AG10803 (cell line): ENCODE results near the gene PAX6.
"Not testable (repeated sequence)": the region's sequence is repeated elsewhere in the genome, so short reads cannot be mapped to it uniquely, and the experiment has no call there.

Experiments used
- DNase-seq: peaks from one replicate; pipeline ENCODE4 v3.0.0; 2010; ENCODE audit warnings: low read depth
- H3K4me3 ChIP-seq: 2 replicates; pipeline ENCODE4 v1.5.1; 2011; ENCODE audit warnings: mild to moderate bottlenecking, low read length, control low read depth
- TF ChIP-seq, protein P1 (sequence below): conservative IDR thresholded peaks from 2 replicates; pipeline ENCODE4 v1.5.1; 2011; ENCODE audit warnings: mild to moderate bottlenecking, low read length, control low read depth, inconsistent platforms

PAX6 gene

DNA sequence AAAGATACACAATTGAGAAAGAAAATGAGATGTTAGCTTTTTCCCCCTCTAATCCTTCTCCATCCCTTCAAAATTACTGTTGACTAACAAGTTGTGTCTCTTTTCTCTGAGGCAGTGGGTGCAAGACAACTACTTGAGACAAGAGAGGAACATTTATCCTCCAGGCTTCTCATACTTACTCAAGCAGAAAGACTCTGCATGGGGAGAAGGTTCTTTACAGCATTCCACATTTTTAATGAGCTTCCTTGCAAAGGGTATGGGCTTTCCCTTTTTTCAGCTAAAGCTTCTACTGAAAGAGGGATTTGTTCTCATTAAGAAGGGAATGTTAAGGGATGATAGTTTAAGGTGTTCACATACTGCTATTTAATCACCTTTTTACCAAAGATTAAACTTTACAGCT is 47.8 kb downstream of the PAX6 start:
- TF ChIP-seq, protein P1, sequence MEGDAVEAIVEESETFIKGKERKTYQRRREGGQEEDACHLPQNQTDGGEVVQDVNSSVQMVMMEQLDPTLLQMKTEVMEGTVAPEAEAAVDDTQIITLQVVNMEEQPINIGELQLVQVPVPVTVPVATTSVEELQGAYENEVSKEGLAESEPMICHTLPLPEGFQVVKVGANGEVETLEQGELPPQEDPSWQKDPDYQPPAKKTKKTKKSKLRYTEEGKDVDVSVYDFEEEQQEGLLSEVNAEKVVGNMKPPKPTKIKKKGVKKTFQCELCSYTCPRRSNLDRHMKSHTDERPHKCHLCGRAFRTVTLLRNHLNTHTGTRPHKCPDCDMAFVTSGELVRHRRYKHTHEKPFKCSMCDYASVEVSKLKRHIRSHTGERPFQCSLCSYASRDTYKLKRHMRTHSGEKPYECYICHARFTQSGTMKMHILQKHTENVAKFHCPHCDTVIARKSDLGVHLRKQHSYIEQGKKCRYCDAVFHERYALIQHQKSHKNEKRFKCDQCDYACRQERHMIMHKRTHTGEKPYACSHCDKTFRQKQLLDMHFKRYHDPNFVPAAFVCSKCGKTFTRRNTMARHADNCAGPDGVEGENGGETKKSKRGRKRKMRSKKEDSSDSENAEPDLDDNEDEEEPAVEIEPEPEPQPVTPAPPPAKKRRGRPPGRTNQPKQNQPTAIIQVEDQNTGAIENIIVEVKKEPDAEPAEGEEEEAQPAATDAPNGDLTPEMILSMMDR = no peak
- H3K4me3 ChIP-seq = no peak overlapping the region
- DNase-seq = no peak

DNA sequence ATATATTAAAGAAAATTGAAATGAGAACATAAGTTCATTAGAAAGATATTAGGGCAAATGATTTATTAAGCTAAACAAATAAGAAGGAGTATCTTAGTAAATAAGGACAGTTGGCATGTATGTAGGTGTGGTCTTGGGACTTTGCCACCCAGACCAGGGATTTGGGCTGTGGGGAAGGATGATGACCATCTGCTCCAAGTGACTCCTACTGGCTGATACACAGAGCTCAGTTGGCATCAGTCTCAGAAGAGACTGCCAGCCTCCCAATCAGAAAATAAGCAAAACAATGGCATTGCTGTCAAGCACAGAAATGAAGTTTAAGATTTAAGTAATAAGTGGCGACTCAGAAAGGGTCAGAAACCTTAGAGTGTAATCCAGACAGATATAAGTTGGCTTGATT is 49.5 kb downstream of the PAX6 start:
- TF ChIP-seq, protein P1 = no peak
- no peak for DNase-seq
- no peak overlapping the region for H3K4me3 ChIP-seq

GRCh38 chr11:31757260-31757835 is 53.8 kb downstream of the PAX6 start:
- TF ChIP-seq, protein P1 = no peak
- DNase-seq = peak; percentile 16
- no peak overlapping the region for H3K4me3 ChIP-seq

DNA sequence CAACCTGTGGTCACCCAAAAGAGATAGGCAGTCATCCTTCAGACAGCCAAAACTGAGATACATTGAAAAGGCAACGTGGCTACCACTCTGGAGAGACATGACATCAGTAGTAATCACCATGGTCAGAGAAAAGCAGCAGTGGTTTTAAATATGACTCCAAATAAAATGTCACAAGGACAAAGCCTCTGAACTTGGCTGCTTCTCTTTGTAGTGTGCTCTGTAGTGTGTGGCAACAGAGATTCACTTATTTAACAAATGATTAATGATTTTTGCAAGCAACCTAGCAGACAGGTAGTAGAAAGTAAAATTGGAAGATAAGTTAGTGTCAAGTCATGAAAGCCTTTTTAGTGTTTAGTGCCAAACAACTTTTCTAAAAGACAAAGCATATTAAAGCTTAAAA is 63.5 kb downstream of the PAX6 start:
- H3K4me3 ChIP-seq = no peak overlapping the region
- TF ChIP-seq, protein P1 = no peak
- no peak for DNase-seq

GRCh38 chr11:31740731-31741368 is 70.3 kb downstream of the PAX6 start:
- DNase-seq, H3K4me3 ChIP-seq: not testable (repeated sequence)

DNA sequence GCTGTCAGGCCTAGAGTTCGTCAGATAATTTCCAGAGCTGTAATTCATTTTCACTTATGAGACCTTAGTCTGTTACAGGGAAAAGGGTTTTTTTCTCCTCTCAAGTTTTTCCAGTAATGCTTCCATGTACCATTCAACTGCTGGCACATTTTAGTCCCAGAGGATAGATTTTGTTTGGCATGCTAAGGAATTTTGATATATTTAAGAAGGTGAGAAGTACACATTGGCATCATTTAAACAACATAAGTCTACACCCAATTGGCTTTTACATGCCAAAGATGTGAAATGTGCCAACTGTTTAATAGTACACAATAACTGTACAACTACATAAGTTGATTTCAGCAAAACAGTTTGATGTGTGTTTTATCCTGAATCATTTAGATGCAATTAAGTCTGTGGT is 71.0 kb downstream of the PAX6 start:
- no peak overlapping the region for H3K4me3 ChIP-seq
- TF ChIP-seq, protein P1 = no peak
- DNase-seq = no peak
